ENCODE results near the gene NDUFS8. TPM values are rescaled to one million over a fixed set of nuclear protein-coding genes. Genes with fewer than 3 reads are reported as not detected.
"Not testable (repeated sequence)": the region's sequence is repeated elsewhere in the genome, so short reads cannot be mapped to it uniquely, and the experiment has no call there.

NDUFS8 gene
- total RNA-seq (ENCODE audit: low replicate concordance), result 56.8 and 66.1 TPM in 2 replicates

DNA sequence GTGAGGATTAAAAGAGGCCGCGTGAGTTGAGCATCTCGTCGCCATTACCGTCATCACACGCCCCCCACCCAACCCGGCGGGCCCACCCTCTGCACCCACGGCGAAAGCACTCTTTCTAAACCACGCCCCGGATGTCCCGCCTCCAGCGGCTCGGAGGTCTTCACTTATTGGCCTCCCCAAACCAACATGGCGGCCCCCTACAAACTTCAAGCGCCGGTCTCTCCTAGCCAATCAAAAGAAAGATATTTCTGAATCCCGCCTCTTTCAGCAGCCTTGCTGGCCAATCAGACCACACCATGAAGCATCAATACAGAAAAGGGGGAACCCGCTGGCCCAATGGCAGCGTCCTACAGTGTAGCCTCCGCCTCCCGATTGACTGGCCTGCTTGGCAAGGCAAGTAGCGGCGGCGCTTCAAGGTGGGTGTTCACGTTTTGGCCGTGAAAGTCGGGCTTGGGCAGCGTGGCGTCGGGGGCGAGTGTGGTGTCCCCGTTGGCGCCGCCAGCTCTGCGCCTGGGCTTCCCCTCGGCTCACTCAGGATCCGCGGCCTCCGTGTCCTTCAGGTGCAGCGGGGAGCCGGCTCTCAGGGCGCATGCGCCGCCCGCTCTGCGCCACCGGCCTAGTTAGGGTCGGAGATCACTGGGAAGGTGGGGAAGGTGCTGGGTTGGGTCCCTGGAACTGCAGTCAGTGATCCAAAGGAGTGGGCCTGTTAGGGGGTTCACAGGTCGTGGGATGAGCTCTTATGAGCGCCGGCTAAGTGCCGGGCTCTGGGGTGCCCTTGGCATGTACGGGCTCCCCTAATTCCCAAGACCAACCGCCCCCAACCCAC is at the start of gene NDUFS8:
Gene NDUFS8 (plus strand): TSS at position 364 of the 826 bp plus-strand sequence. CDS start 1,471 bp downstream, outside the sequence.
- TF ChIP-seq, protein P1, sequence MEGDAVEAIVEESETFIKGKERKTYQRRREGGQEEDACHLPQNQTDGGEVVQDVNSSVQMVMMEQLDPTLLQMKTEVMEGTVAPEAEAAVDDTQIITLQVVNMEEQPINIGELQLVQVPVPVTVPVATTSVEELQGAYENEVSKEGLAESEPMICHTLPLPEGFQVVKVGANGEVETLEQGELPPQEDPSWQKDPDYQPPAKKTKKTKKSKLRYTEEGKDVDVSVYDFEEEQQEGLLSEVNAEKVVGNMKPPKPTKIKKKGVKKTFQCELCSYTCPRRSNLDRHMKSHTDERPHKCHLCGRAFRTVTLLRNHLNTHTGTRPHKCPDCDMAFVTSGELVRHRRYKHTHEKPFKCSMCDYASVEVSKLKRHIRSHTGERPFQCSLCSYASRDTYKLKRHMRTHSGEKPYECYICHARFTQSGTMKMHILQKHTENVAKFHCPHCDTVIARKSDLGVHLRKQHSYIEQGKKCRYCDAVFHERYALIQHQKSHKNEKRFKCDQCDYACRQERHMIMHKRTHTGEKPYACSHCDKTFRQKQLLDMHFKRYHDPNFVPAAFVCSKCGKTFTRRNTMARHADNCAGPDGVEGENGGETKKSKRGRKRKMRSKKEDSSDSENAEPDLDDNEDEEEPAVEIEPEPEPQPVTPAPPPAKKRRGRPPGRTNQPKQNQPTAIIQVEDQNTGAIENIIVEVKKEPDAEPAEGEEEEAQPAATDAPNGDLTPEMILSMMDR (IDR thresholded peaks at IDR 0.05; ENCODE audit: insufficient read depth, low read length), result no peak
- DNase-seq (ENCODE audit: low read depth), result peak; percentile 99
- H3K4me3 ChIP-seq (ENCODE audit: low read depth, low read length), result peak within 1 kb of the TSS; percentile 90

DNA sequence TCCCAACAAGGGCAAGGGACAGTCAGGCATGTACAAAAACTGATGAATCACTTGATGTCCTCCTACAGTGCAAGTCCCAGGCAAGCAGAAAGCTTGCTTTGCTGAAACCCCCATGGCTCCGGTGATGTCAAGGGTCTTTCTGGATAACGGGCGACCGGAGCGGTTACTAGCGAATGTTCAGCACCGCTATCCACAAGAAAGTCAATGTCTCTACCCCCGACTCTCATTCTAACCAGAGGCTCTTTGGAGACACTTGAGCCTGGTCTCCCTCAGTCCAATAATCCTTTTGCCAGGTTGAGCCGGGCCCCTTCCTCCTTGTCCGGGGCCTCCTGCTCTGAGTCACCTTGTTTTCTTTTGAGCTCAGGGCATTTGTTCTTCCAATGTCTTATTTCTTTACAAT is 49.3 kb upstream of the NDUFS8 start:
- H3K4me3 ChIP-seq (ENCODE audit: low read depth, low read length); DNase-seq (ENCODE audit: low read depth): not testable (repeated sequence)

DNA sequence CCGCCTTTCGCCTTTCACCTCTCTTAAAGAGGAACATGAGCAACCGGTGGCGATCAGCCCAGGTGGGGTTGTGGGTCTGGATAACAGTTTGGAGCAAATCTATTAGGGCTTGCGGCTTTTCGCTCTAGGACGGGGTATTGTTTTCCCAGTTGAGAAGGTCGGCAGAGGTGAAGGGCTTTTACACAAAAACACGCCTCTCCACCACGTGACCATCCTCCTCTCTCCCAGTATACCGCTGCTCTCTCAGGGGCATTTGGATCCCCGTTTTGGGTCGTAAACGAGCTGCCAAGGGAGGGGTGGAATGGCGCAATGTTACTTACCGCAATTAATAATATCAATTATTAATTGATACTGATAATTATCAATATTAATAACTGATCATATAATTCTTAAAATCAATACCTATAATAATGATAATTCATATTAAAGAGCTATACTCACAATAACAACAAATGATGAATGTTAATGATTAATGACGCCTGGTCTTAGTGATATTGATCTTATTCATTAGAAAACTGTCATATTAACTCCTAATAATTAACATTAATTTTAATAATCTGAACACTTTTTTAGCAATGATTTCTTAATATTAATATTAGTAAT is 48.1 kb upstream of the NDUFS8 start:
- DNase-seq (ENCODE audit: low read depth); H3K4me3 ChIP-seq (ENCODE audit: low read depth, low read length): not testable (repeated sequence)

DNA sequence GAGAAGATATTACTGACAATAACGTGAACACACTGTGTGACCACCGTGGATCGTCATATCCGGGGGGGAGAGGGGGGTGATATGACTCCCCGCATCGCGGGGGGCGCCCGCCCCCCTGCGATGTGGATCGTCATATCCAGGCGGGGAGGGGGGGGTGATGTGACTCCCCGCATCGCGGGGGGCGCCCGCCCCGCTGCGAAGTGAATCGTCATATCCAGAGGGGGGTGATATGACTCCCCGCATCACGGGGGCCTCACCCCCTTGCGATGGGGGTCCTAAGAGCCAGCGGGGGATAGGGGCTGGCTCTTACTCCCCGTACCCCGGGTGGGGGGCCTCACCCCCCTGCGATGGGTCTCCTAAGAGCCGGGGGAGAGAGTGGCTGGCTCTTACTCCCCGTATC is 46.5 kb upstream of the NDUFS8 start:
- H3K4me3 ChIP-seq (ENCODE audit: low read depth, low read length), result no peak overlapping the region
- TF ChIP-seq, protein P1 (IDR thresholded peaks at IDR 0.05; ENCODE audit: insufficient read depth, low read length), result no peak
- no peak for DNase-seq (ENCODE audit: low read depth)

DNA sequence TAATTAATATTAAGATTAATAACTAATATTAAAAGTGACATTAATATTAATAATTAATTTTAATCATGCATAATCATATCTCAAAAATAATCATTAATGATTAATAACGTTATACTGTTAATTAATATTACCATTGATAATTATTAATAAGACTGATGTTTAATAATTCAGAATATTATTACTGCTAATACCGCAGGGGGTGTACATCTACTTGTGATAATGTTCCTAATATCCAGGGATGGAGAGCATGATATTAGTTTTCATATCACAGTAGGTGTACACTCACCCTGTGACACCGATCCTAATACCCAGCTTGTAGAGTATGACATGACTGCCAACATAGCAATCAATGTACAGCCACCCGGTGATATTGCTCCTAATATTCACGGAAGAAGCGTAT is 45.2 kb upstream of the NDUFS8 start:
- not testable (repeated sequence) for H3K4me3 ChIP-seq (ENCODE audit: low read depth, low read length); DNase-seq (ENCODE audit: low read depth)

DNA sequence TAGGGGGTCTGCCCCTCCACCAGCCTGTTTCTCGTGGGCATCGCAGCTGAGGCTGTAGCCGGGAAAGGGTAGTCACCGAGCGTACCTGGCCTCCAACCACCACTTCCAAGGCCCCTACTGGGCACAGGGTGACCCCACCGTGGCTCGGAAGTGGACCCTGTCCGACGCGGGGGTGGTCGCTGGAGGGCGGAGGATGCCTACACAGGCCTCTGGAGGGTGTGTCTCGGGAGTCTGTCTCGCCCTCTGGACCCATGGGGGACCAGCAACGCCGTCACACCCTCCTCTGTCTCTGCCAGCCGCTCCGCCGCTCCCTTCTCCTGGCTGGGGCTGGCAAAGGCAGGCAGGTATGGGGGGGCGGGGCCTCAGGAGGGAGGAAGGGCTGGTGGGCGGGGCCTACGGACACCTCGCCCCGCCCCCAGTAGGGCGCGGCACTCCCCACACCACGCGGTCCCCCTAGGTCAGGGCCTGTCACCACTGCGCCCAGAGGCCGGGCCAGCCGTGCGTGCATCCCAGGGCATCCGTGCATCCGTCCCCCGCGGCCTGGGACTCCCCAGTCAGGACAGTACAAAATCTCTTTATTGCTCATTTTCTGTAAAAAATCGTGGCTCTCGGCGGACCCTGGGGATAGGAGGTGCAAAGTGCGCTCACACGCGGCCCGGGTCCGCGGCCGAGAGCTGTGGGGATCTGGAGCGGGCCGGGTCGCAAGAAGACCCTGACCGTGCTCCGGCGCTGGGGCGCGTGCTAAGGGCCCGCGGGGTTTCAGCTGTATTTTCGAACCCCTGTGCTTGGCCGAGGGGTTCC is 39.7 kb upstream of the NDUFS8 start:
- DNase-seq (ENCODE audit: low read depth); H3K4me3 ChIP-seq (ENCODE audit: low read depth, low read length): not testable (repeated sequence)

DNA sequence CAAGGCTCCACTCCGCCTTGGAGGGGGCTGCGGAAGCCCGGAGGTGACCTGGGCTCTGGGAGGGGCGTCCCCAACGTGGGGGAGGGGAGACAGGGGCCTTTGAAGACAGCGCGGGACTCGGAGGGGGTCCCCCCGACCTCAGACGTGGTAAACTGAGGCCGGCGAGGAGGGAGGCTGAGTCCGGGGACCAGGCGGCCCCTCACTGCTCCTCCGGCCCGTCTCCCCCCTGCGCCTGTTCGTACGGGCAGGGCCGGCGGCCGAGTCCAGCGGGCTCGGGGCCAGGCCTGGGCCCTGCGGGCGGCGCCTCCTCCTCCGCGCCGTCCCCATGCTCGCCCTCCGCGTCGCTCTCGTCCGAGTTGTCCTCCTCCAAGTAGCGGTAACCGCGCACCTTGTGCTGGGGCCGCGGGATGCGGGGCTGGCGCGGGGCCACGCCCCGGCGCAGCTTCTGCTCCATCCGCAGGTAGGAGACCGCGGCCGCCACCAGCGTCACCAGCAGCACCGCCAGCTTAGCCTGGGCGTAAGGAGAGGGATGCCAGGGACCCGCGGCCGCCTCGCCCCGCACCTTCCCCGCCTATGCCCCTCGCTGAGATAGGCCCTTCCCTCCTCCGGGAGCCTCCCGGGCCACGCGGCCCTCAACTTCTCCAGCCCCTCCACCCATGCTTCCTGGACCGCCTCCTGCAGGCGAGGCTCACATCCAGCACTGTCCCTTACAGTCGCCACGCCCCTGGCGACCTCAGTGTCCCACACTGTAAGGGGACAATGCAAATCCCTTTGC is 38.9 kb upstream of the NDUFS8 start:
- not testable (repeated sequence) for DNase-seq (ENCODE audit: low read depth); H3K4me3 ChIP-seq (ENCODE audit: low read depth, low read length)

DNA sequence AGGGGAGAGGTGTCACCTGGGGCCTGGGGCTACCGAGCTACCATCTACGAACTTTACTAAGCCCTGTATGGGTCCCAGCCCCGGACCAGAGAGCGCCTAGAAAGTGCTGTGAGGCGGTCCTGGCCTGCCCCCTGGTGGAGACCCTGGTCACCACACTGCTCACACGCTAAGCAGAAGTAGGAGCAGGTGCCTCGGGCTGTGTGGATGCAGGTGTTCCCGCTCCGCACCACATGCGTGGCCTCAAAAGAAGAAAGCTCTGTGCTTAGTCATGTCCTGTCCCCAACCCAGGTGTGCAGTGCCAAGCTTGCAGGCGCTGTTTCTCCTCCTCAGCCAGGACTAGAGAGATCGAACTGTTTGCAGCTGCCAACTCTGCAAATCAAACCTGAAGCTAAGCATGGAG is 36.7 kb upstream of the NDUFS8 start:
- TF ChIP-seq, protein P1 (IDR thresholded peaks at IDR 0.05; ENCODE audit: insufficient read depth, low read length), result peak; percentile 48
- not testable (repeated sequence) for H3K4me3 ChIP-seq (ENCODE audit: low read depth, low read length); DNase-seq (ENCODE audit: low read depth)

DNA sequence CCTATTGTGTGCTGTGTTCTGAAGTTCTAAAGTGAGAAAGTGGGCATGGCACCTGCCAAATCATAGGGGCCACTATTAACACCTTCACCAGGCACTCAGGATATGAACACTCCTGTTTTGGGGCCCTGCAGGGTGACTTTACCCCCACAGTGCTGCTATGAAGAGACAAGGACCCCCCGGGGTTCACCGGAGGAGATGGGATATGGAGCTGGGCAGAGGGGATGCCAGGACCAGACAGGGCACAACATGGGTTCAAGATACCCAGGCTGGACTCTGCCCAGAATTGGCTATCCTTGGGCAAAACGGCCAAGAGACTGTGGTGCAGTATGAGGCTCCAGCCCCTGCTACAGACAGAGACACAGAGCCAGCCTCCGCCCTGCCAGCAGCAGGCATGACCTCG is 36.1 kb upstream of the NDUFS8 start:
- H3K4me3 ChIP-seq (ENCODE audit: low read depth, low read length); DNase-seq (ENCODE audit: low read depth): not testable (repeated sequence)

DNA sequence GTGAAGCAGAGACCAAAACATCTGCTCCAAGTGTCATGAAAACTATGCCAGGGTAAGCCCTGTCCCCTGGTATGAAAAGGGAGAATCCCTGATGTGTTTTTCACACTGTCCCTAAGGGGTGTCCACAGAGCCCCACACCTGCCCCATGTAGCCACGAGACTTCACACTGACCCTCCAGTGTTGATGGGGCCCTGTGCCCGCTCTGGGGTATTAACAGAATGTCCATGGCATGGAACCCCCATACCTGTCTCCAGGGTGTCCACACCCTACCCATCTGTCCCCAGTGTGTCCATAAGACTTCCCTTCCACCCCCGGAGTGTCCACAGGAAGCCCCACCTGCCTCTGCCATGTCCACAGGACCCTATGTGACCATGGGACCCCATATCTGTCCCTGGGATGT is 35.4 kb upstream of the NDUFS8 start:
- not testable (repeated sequence) for DNase-seq (ENCODE audit: low read depth); H3K4me3 ChIP-seq (ENCODE audit: low read depth, low read length)

DNA sequence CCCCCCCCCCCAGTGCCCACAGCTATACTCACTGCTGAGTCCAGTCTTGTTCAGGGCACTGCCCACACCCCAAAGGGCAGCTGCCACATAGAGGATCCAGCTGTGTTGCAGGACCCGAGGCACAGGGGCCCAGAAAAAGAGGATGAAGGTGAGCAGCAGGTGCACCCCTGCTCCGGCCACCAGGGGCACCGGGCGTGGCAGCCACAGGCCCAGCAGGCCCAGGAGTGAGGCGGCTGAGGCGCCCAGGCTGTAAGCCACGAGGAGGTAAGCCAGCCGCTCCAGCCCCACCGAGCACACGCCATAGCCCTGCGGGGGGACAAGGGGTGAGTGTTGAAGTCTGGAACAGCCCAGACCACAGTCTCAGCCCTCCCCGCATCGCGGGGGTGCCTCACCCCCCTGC is 34.9 kb upstream of the NDUFS8 start:
- DNase-seq (ENCODE audit: low read depth); H3K4me3 ChIP-seq (ENCODE audit: low read depth, low read length): not testable (repeated sequence)

All from fibroblast of the aortic adventitia (primary cell).